ENCODE data around the gene CAMSAP2. TPM values are rescaled to one million over a fixed set of nuclear protein-coding genes. Genes with fewer than 3 reads are reported as not detected.

CAMSAP2 gene
- total RNA-seq, 1 experiment from 2014 or later = 30.3 TPM

DNA sequence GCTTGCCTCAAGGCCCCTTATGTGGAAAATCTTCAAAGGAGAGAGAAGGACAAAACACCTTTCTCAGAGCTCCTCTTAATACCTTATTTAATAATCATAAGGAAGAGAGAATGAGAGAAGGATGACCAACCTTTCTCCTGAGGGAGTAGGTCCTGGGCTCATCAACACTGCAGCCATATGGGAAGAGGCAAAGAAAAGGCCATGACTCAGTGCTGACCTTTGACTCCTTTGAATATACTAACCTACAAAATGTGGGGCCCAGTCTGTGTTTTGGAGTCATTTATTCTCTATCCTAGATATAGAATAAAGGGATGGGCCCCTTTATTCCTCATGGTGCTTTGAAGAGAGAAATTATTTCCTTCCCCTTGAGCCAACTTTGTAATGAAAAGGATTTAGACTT lies 38.3 kb downstream of the CAMSAP2 start:
- Mint-ChIP-seq H3K36me3 (ENCODE audit: insufficient read depth, unreplicated experiment) (no peaks in the 10 kb centered on the region), H3K4me3 (ENCODE audit: low read depth, unreplicated experiment) (no peak overlapping the region), H3K9me3 (ENCODE audit: low read depth, unreplicated experiment) (no peaks in the 10 kb centered on the region), H3K27me3 (ENCODE audit: unreplicated experiment) (no peaks in the 10 kb centered on the region), H3K4me1 (ENCODE audit: low read depth, unreplicated experiment) (peaks cover 21% of the 10 kb centered on the region), H3K27ac (ENCODE audit: unreplicated experiment) (no peak overlapping the region)
- intact Hi-C loops (cut with micrococcal nuclease; ENCODE audit: unreplicated experiment) = no loop called here
- no TSS peak for BruUV-seq (replicated peaks)
- DNase-seq = no peak
- CTCF ChIA-PET = no interaction called here
- TF ChIP-seq CTCF (IDR thresholded peaks at IDR 0.05; ENCODE audit: unreplicated experiment) = no peak

DNA sequence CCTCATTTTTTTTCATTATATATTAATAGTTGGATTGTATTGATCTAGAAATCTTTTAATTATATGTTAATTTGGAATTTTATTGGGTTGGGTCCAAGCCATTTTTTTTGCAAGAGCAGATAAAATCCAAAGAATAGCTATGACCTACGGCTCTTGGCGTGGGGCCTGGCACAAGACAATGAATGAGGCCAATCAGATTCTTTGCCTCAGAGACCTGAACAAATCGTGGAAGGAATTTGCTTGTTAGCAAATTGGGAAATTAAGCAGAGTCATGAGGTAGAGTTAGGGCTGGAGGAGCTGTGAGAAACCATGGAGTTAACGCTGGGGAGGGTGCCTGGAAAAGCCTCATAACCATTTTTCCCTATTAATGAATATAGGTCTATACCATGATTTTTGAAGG lies 40.1 kb downstream of the CAMSAP2 start:
- no peaks in the 10 kb centered on the region for H3K36me3 Mint-ChIP-seq (ENCODE audit: insufficient read depth, unreplicated experiment)
- H3K9me3 Mint-ChIP-seq (ENCODE audit: low read depth, unreplicated experiment) = no peaks in the 10 kb centered on the region
- no peaks in the 10 kb centered on the region for H3K27me3 Mint-ChIP-seq (ENCODE audit: unreplicated experiment)
- BruUV-seq (replicated peaks) = no TSS peak
- no peak overlapping the region for H3K27ac Mint-ChIP-seq (ENCODE audit: unreplicated experiment)
- DNase-seq = no peak
- CTCF ChIA-PET = no interaction called here
- intact Hi-C loops (cut with micrococcal nuclease; ENCODE audit: unreplicated experiment) = no loop called here
- no peak for TF ChIP-seq CTCF (IDR thresholded peaks at IDR 0.05; ENCODE audit: unreplicated experiment)
- no peak overlapping the region for H3K4me3 Mint-ChIP-seq (ENCODE audit: low read depth, unreplicated experiment)
- H3K4me1 Mint-ChIP-seq (ENCODE audit: low read depth, unreplicated experiment) = peaks cover 21% of the 10 kb centered on the region

GRCh38 chr1:200779326-200779725 lies 40.6 kb downstream of the CAMSAP2 start:
- no peak overlapping the region for H3K4me3 Mint-ChIP-seq (ENCODE audit: low read depth, unreplicated experiment)
- intact Hi-C loops (cut with micrococcal nuclease; ENCODE audit: unreplicated experiment) = no loop called here
- H3K27ac Mint-ChIP-seq (ENCODE audit: unreplicated experiment) = no peak overlapping the region
- CTCF ChIA-PET = no interaction called here
- BruUV-seq (replicated peaks) = no TSS peak
- H3K4me1 Mint-ChIP-seq (ENCODE audit: low read depth, unreplicated experiment) = peaks cover 21% of the 10 kb centered on the region
- no peak for TF ChIP-seq CTCF (IDR thresholded peaks at IDR 0.05; ENCODE audit: unreplicated experiment)
- DNase-seq = no peak
- no peaks in the 10 kb centered on the region for H3K9me3 Mint-ChIP-seq (ENCODE audit: low read depth, unreplicated experiment)
- H3K27me3 Mint-ChIP-seq (ENCODE audit: unreplicated experiment) = no peaks in the 10 kb centered on the region
- H3K36me3 Mint-ChIP-seq (ENCODE audit: insufficient read depth, unreplicated experiment) = no peaks in the 10 kb centered on the region

DNA sequence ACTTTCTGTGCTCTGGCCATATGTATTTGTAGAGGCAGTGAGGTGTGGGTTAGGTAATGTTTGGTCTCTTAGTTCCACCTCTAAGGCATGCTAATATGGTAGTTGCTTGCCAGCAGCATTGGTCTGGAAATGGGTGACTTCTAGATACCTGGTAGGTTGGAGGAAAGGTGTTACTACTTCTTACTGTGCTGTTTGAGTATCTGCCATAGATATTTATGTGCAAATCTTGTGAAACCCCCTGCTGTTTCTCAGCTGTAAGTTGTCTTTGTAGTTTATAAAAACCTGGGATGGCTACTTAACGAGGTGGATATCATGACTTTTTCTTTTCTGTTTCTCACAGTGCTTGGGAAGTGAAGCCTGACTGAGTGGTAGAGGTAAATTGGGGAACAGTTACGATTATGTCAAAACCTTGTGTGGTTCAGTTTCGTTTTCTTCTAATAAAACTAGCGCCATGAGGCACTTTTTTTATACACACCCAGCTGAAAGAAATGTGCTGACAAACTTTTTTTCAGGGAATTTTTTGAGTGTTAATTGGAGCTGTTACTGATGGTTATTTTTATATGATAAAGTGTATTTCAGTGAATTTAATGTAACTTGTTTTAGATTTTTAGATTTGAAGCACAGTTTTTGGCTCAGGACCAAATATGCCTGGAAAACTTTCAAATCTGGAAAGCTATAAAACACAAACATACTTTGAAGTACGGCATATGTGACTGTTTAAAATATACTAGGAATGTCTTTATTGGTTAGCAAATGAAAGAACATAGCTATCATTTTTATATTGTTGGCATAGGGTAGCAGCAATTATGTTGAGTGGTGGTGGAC lies 42.1 kb downstream of the CAMSAP2 start:
- no peak overlapping the region for H3K27ac Mint-ChIP-seq (ENCODE audit: unreplicated experiment)

More for the DNA sequence above, 42.1 kb downstream of the CAMSAP2 start:
- no peaks in the 10 kb centered on the region for H3K27me3 Mint-ChIP-seq (ENCODE audit: unreplicated experiment)
- no TSS peak for BruUV-seq (replicated peaks)
- no peak for TF ChIP-seq CTCF (IDR thresholded peaks at IDR 0.05; ENCODE audit: unreplicated experiment)
- no peak overlapping the region for H3K4me3 Mint-ChIP-seq (ENCODE audit: low read depth, unreplicated experiment)
- CTCF ChIA-PET = interaction anchor here (0.5 to 1.0 kb wide), 2 partner anchors 85 to 159 kb away, joined by 3 to 4 read pairs; no protein-coding TSS in a partner anchor
- H3K9me3 Mint-ChIP-seq (ENCODE audit: low read depth, unreplicated experiment) = no peaks in the 10 kb centered on the region
- no peaks in the 10 kb centered on the region for H3K36me3 Mint-ChIP-seq (ENCODE audit: insufficient read depth, unreplicated experiment)
- intact Hi-C loops (cut with micrococcal nuclease; ENCODE audit: unreplicated experiment) = no loop called here
- H3K4me1 Mint-ChIP-seq (ENCODE audit: low read depth, unreplicated experiment) = peaks cover 12% of the 10 kb centered on the region
- no peak for DNase-seq

Data from Calu3 (cell line).